GM12878 (cell line): ENCODE data around the gene CLN6. TPM values are rescaled to one million over a fixed set of nuclear protein-coding genes. Genes with fewer than 3 reads are reported as not detected.

Experiments
- ATAC-seq: fragments of 200-7000 bp; cut with Tn5 transposase; 3 replicates; pipeline ENCODE4 v1.9.1; 2020; ENCODE audit warnings: mild to moderate bottlenecking, moderate library complexity
- BruUV-seq: library from RNA; stranded (reverse); fragments of 400-500 nt; replicated peaks from 2 replicates; lab custom pipeline; 2021; lab: Mats Ljungman, UMichigan
- CTCF ChIA-PET: fragments of 300-600 bp; sonication (Branson Sonifier 250); formaldehyde crosslinking; extraction: SDS; loops from one replicate; lab custom pipeline; 2021; ENCODE audit warnings: inconsistent platforms; lab: Yijun Ruan, JAX
- POLR2A ChIA-PET: fragments of 350-600 bp; formaldehyde crosslinking; extraction: SDS; loops from one replicate; lab custom pipeline; 2021; ENCODE audit warnings: inconsistent platforms; lab: Charles Lee
- RAD21 ChIA-PET: fragments of 300-600 bp; sonication (Branson Sonifier 250); formaldehyde crosslinking; loops from one replicate; lab custom pipeline; 2023; ENCODE audit warnings: antibody characterized with exemption; ENCODE audit not compliant: unreplicated experiment; lab: Charles Lee
- SMC1A ChIA-PET: fragments of 300-600 bp; sonication (Branson Sonifier 250); formaldehyde crosslinking; loops from one replicate; lab custom pipeline; 2023; ENCODE audit not compliant: unreplicated experiment, uncharacterized antibody; lab: Charles Lee
- DNase-seq: peaks from one replicate; pipeline ENCODE4 v3.0.0-alpha.2; 2011; ENCODE audit warnings: low read depth, low spot score
- FAIRE-seq: peaks from 3 replicates; lab custom pipeline; 2011; peaks lifted over from hg19 to GRCh38; lab: Jason Lieb, UNC
- H2AFZ ChIP-seq: 2 replicates; pipeline ENCODE4 v1.6.0; 2011; ENCODE audit warnings: low read depth, low read length, control low read depth; ENCODE audit not compliant: control insufficient read depth
- H3K27ac ChIP-seq: 2 replicates; pipeline ENCODE4 v1.5.1; 2011; ENCODE audit warnings: control low read depth; ENCODE audit not compliant: control insufficient read depth, insufficient read depth
- H3K27me3 ChIP-seq, 2 experiments: replicated peaks in 1 of 2; 2 replicates each; pipeline versions ENCODE4 v1.6.0 to v1.6.1; 2011; ENCODE audit warnings: low read length in 1 of 2; ENCODE audit not compliant: control insufficient read depth in 2 of 2, insufficient read depth in 2 of 2
- H3K36me3 ChIP-seq, 2 experiments: 2 replicates each; pipeline ENCODE4 v1.5.1; 2011; ENCODE audit warnings: low read length in 1 of 2; ENCODE audit not compliant: control insufficient read depth in 2 of 2, insufficient read depth in 2 of 2
- H3K4me1 ChIP-seq: 2 replicates; pipeline ENCODE4 v1.6.1; 2011; ENCODE audit warnings: mild to moderate bottlenecking, low read length, moderate library complexity, mixed read lengths; ENCODE audit not compliant: control insufficient read depth, insufficient read depth
- H3K4me2 ChIP-seq: 2 replicates; pipeline ENCODE4 v1.6.0; 2011; ENCODE audit warnings: control low read depth; ENCODE audit not compliant: control insufficient read depth, insufficient read depth
- H3K4me3 ChIP-seq: fragments of 200-600 bp; sonication (generic); 2 replicates; pipeline ENCODE4 v1.5.1; 2016
- H3K79me2 ChIP-seq: 2 replicates; pipeline ENCODE4 v1.6.0; 2011; ENCODE audit warnings: low read length; ENCODE audit not compliant: control insufficient read depth, insufficient read depth
- H3K9ac ChIP-seq: 2 replicates; pipeline ENCODE4 v1.8.0; 2011; ENCODE audit warnings: low read length, control low read depth, mixed read lengths; ENCODE audit not compliant: control insufficient read depth, insufficient read depth
- H3K9me3 ChIP-seq: replicated peaks from 3 replicates; pipeline ENCODE4 v1.5.1; 2011; ENCODE audit warnings: mild to moderate bottlenecking, low read length; ENCODE audit not compliant: control insufficient read depth, insufficient read depth
- H4K20me1 ChIP-seq: 2 replicates; pipeline ENCODE4 v1.6.0; 2011; ENCODE audit not compliant: control insufficient read depth, insufficient read depth
- BACH1 ChIP-seq: fragments of 450-650 bp; IDR thresholded peaks from 2 replicates; pipeline ENCODE4 v1.6.1; 2017; ENCODE audit warnings: mild to moderate bottlenecking, borderline replicate concordance
- BCL11A ChIP-seq: IDR thresholded peaks from 2 replicates; pipeline ENCODE4 v1.6.1; 2011; ENCODE audit warnings: low read depth, low read length
- CBFB ChIP-seq: IDR thresholded peaks from 2 replicates; pipeline ENCODE4 v1.6.1; 2016; ENCODE audit warnings: antibody characterized with exemption, low read depth
- POLR2AphosphoS5 ChIP-seq: IDR thresholded peaks from 2 replicates; pipeline ENCODE4 v1.6.1; 2011; ENCODE audit warnings: mild to moderate bottlenecking, low read length, inconsistent platforms
- RBBP5 ChIP-seq: fragments of 200-600 bp; sonication (generic); conservative IDR thresholded peaks from 2 replicates; pipeline ENCODE4 v1.6.1; 2016
- TARDBP ChIP-seq: IDR thresholded peaks from 2 replicates; pipeline ENCODE4 v1.6.1; 2016; ENCODE audit warnings: borderline replicate concordance
- WGBS: methylation state at CpG from one replicate; pipeline ENCODE4 v1.1.6; 2016; ENCODE audit warnings: low lambda C conversion rate; ENCODE audit not compliant: insufficient replicate concordance, insufficient coverage; ENCODE audit errors: missing lambda C conversion rate; 5-methylcytosine and 5-hydroxymethylcytosine counted together
- in situ Hi-C: fragments of 300-500 bp; cut with MboI; formaldehyde crosslinking; loops from 9 replicates; pipeline ENCODE4 v1.14.3; 2018; ENCODE audit warnings: mixed read lengths
- intact Hi-C: fragments of 100-400 bp; cut with micrococcal nuclease; formaldehyde crosslinking; loops from one replicate; pipeline ENCODE4 v1.14.2; 2022; ENCODE audit not compliant: unreplicated experiment
- polyA plus RNA-seq, 11 experiments: library from polyadenylated mRNA; depleted of rRNA in 4 of 11; unstranded in 6 of 11; stranded (reverse) in 5 of 11; fragments of >200 nt; fragmentation: Nextera tagmentation in 4 of 11; fragmentation: Illumina TruSeq in 1 of 11; extraction: Ambion mirVana in 4 of 11; extraction: Trizol in 1 of 11; gene quantifications; 1 replicate in 1 of 11; 2 replicates in 10 of 11; pipeline versions ENCODE4 v1.2.1 to v1.2.3, GENCODE V29; 2011 to 2016; ENCODE audit warnings: inconsistent platforms in 2 of 11, missing spikeins in 2 of 11, low read depth in 1 of 11
- total RNA-seq, 4 experiments: library from RNA; depleted of rRNA in 3 of 4; stranded (reverse); fragments of >200 nt in 3 of 4; fragmentation: Illumina TruSeq in 1 of 4; extraction: Trizol in 1 of 4; gene quantifications; 2 replicates each; pipeline versions ENCODE4 v1.2.1 to v1.2.3, GENCODE V29; 2013 to 2021
- TF ChIP-seq, protein P1 (sequence below): IDR thresholded peaks from 2 replicates; pipeline ENCODE4 v1.6.1; 2012; ENCODE audit warnings: improper control_type of control experiment, low read depth, low read length; ENCODE audit not compliant: insufficient replicate concordance
- TF ChIP-seq, protein P2 (sequence below): IDR thresholded peaks from 2 replicates; pipeline ENCODE4 v1.6.1; 2012; ENCODE audit warnings: mild to moderate bottlenecking, low read depth, low read length
- TF ChIP-seq, protein P3 (sequence below): fragments of 450-650 bp; IDR thresholded peaks from 2 replicates; pipeline ENCODE4 v1.6.1; 2017; ENCODE audit warnings: antibody characterized with exemption, mild to moderate bottlenecking, moderate library complexity

CLN6 gene
- total and polyA plus RNA-seq, 10 of the 15 experiments (the other 5 are each of a cell fraction or from before 2014, with no cell fraction given): 0.74 to 69.0 (median 30.3) TPM

DNA sequence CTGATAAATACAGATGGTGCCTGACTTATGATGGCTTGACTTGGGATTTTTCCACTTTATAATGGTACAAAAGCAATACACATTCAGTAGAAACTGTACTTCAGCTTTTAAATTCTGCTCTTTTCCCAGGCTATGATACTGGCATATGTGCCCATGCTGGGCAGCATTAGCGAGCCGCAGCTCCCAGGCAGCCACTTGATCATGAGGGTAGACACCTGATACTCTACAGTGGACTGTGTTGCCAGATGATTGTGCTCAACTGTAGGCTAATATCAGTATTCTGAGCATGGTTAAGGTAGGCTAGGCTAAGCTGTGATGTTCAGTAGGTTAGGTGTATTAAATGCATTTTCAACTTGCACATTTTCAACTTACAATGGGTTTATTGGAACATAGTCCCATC is 30.4 kb upstream of the CLN6 start:
- no TSS peak for BruUV-seq
- Histone ChIP-seq H3K4me3 (no peak overlapping the region), H3K4me1 (no peaks in the 10 kb centered on the region), H4K20me1 (no peaks in the 10 kb centered on the region), H2AFZ (no peak overlapping the region), H3K9me3 (no peaks in the 10 kb centered on the region), H3K4me2 (no peak overlapping the region)
- SMC1A ChIA-PET: no interaction called here
- DNase-seq: no peak
- intact Hi-C loops: no loop called here
- 12% methylated on average over 2 of the region's 2 CpGs for WGBS
- CTCF ChIA-PET: no interaction called here
- no peak for ATAC-seq
- TF ChIP-seq RBBP5 (no peak), BCL11A (no peak), CBFB (no peak), TARDBP (no peak), BACH1 (no peak), POLR2AphosphoS5 (no peak)
- TF ChIP-seq, protein P1, sequence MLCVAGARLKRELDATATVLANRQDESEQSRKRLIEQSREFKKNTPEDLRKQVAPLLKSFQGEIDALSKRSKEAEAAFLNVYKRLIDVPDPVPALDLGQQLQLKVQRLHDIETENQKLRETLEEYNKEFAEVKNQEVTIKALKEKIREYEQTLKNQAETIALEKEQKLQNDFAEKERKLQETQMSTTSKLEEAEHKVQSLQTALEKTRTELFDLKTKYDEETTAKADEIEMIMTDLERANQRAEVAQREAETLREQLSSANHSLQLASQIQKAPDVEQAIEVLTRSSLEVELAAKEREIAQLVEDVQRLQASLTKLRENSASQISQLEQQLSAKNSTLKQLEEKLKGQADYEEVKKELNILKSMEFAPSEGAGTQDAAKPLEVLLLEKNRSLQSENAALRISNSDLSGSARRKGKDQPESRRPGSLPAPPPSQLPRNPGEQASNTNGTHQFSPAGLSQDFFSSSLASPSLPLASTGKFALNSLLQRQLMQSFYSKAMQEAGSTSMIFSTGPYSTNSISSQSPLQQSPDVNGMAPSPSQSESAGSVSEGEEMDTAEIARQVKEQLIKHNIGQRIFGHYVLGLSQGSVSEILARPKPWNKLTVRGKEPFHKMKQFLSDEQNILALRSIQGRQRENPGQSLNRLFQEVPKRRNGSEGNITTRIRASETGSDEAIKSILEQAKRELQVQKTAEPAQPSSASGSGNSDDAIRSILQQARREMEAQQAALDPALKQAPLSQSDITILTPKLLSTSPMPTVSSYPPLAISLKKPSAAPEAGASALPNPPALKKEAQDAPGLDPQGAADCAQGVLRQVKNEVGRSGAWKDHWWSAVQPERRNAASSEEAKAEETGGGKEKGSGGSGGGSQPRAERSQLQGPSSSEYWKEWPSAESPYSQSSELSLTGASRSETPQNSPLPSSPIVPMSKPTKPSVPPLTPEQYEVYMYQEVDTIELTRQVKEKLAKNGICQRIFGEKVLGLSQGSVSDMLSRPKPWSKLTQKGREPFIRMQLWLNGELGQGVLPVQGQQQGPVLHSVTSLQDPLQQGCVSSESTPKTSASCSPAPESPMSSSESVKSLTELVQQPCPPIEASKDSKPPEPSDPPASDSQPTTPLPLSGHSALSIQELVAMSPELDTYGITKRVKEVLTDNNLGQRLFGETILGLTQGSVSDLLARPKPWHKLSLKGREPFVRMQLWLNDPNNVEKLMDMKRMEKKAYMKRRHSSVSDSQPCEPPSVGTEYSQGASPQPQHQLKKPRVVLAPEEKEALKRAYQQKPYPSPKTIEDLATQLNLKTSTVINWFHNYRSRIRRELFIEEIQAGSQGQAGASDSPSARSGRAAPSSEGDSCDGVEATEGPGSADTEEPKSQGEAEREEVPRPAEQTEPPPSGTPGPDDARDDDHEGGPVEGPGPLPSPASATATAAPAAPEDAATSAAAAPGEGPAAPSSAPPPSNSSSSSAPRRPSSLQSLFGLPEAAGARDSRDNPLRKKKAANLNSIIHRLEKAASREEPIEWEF: no peak
- TF ChIP-seq, protein P2, sequence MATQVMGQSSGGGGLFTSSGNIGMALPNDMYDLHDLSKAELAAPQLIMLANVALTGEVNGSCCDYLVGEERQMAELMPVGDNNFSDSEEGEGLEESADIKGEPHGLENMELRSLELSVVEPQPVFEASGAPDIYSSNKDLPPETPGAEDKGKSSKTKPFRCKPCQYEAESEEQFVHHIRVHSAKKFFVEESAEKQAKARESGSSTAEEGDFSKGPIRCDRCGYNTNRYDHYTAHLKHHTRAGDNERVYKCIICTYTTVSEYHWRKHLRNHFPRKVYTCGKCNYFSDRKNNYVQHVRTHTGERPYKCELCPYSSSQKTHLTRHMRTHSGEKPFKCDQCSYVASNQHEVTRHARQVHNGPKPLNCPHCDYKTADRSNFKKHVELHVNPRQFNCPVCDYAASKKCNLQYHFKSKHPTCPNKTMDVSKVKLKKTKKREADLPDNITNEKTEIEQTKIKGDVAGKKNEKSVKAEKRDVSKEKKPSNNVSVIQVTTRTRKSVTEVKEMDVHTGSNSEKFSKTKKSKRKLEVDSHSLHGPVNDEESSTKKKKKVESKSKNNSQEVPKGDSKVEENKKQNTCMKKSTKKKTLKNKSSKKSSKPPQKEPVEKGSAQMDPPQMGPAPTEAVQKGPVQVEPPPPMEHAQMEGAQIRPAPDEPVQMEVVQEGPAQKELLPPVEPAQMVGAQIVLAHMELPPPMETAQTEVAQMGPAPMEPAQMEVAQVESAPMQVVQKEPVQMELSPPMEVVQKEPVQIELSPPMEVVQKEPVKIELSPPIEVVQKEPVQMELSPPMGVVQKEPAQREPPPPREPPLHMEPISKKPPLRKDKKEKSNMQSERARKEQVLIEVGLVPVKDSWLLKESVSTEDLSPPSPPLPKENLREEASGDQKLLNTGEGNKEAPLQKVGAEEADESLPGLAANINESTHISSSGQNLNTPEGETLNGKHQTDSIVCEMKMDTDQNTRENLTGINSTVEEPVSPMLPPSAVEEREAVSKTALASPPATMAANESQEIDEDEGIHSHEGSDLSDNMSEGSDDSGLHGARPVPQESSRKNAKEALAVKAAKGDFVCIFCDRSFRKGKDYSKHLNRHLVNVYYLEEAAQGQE: no peak
- TF ChIP-seq, protein P3, sequence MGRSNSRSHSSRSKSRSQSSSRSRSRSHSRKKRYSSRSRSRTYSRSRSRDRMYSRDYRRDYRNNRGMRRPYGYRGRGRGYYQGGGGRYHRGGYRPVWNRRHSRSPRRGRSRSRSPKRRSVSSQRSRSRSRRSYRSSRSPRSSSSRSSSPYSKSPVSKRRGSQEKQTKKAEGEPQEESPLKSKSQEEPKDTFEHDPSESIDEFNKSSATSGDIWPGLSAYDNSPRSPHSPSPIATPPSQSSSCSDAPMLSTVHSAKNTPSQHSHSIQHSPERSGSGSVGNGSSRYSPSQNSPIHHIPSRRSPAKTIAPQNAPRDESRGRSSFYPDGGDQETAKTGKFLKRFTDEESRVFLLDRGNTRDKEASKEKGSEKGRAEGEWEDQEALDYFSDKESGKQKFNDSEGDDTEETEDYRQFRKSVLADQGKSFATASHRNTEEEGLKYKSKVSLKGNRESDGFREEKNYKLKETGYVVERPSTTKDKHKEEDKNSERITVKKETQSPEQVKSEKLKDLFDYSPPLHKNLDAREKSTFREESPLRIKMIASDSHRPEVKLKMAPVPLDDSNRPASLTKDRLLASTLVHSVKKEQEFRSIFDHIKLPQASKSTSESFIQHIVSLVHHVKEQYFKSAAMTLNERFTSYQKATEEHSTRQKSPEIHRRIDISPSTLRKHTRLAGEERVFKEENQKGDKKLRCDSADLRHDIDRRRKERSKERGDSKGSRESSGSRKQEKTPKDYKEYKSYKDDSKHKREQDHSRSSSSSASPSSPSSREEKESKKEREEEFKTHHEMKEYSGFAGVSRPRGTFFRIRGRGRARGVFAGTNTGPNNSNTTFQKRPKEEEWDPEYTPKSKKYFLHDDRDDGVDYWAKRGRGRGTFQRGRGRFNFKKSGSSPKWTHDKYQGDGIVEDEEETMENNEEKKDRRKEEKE: no peak
- TF ChIP-seq, all 136 proteins: peak for 0
- RAD21 ChIA-PET: no interaction called here
- Histone ChIP-seq H3K79me2 (no peaks in the 10 kb centered on the region), H3K27me3 (no peaks in the 10 kb centered on the region; a peak in 2 of 4 replicates), H3K27ac (no peak overlapping the region), H3K9ac (no peak overlapping the region), H3K36me3 (no peaks in the 10 kb centered on the region)
- in situ Hi-C loops: no loop called here
- FAIRE-seq: no peak
- POLR2A ChIA-PET: no interaction called here
